ENCODE measurements around the gene ILKAP. TPM values are rescaled to one million over a fixed set of nuclear protein-coding genes. Genes with fewer than 3 reads are reported as not detected.

The ILKAP gene
- total RNA-seq, 2 donors from 2014 or later = 22.8 to 44.8 TPM

DNA sequence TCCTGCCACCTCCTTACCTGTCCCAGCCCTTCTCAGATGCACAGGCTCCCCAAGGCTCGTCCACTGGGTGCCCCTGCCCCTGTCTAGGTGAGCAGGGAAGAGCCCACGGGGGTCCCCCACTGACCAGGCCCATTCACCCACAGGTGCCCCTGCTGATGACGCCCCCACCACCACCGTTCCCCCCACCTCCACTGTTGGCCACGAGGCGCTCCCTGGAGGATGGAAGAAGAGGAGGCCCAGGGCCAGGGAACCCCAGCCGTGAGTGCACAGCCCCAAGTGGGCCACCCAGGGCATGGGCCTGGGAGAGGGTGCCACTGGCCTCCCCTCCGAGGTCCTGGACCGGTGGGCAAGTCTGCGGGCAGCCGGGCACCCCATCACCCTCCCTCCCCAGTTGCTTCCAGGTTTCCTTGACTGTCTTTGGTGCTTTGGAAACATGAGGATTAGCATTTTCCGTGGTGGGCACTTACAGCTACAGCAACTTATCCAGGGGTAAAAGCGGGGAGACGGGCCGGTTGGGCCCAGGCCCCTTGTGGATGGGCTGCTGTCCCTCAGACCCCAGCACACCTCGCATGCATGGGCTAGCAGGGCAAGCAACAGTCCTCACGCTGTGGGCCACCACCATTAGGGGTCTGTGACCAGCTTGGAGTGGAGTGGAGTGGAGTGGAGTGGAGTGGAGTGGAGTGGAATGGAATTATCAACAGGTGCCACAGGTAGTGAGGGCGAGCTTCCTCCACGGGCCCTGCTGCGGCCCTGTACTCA is 78.2 kb downstream of the ILKAP start:
- intact Hi-C loops (cut with DNase I) = no loop called here
- TF ChIP-seq, protein P1, sequence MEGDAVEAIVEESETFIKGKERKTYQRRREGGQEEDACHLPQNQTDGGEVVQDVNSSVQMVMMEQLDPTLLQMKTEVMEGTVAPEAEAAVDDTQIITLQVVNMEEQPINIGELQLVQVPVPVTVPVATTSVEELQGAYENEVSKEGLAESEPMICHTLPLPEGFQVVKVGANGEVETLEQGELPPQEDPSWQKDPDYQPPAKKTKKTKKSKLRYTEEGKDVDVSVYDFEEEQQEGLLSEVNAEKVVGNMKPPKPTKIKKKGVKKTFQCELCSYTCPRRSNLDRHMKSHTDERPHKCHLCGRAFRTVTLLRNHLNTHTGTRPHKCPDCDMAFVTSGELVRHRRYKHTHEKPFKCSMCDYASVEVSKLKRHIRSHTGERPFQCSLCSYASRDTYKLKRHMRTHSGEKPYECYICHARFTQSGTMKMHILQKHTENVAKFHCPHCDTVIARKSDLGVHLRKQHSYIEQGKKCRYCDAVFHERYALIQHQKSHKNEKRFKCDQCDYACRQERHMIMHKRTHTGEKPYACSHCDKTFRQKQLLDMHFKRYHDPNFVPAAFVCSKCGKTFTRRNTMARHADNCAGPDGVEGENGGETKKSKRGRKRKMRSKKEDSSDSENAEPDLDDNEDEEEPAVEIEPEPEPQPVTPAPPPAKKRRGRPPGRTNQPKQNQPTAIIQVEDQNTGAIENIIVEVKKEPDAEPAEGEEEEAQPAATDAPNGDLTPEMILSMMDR (IDR thresholded peaks at IDR 0.05) = no peak
- WGBS, 2 donors = 90 to 96% methylated on average over 8 to 19 of the region's 20 CpGs
- Histone ChIP-seq H3K4me1 (peaks cover 1% of the 10 kb centered on the region), H3K36me3 (replicated peaks in 1 of 2; ENCODE audit: insufficient read depth in 1 of 2, low read depth in 2 of 2) (no peaks in the 10 kb centered on the region), H3K9me3 (no peaks in the 10 kb centered on the region), H3K4me3 (no peak overlapping the region), H3K27me3 (no peaks in the 10 kb centered on the region), H3K27ac (no peak overlapping the region)
- ATAC-seq (no peak), DNase-seq (no peak)

DNA sequence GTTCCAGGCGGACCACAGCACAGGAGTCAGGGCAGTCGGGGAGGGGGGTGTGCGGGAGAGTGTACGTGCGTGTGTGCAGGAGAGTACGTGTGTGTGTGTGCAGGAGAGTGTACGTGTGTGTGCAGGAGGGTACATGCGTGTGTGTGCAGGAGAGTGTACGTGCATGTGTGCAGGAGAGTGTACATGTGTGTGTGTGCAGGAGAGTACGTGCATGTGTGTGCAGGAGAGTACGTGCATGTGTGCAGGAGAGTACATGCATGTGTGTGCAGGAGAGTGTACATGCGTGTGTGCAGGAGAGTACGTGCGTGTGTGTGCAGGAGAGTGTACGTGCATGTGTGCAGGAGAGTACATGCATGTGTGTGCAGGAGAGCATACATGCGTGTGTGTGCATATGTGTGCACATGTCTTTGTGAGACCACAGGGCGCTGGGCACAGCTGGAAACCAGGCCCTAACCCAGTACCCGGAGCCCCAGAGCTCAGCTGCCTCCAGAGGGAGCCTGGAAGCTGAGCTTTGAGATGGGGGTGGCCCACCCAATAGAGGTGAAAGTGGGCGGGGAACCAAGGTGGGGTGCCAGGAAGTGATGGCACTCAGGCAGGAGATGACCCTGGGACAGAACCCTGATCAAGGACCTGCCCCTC is 78.9 kb downstream of the ILKAP start:
- intact Hi-C loops (cut with DNase I) = no loop called here
- no peak for ATAC-seq

DNA sequence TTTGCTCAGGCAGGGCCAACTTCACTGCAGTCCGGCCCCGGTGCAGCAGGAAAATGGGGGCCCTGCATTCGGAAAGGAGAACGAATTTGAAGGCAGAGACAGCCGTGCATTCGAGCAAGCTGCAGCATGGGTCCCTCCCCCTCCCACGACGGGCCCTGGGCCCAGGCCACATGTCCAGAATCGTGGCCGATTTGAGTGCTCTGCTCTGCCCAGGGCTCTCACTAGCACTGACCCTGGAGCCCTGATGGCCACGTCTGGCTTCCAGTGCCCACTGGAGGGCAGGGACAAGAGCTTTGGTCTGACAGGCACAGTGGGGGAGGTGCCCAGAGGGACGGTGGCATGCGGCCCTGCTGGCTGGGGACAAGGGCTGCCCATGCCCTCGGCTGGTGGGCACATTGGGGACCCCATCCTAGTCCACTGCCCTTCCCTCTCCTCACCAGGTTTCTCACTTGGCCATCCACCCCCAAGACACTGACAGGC is 79.5 kb downstream of the ILKAP start:
- WGBS, 2 donors = 70 to 79% methylated on average over 5 to 14 of the region's 14 CpGs
- intact Hi-C loops (cut with DNase I) = no loop called here
- no peaks in the 10 kb centered on the region for H3K36me3 ChIP-seq (replicated peaks in 1 of 2; ENCODE audit: insufficient read depth in 1 of 2, low read depth in 2 of 2)

More for the DNA sequence above, 78.9 kb downstream of the ILKAP start:
- Histone ChIP-seq H3K27ac (no peak overlapping the region), H3K4me3 (no peak overlapping the region), H3K36me3 (replicated peaks in 1 of 2; ENCODE audit: insufficient read depth in 1 of 2, low read depth in 2 of 2) (no peaks in the 10 kb centered on the region), H3K27me3 (no peaks in the 10 kb centered on the region), H3K4me1 (peaks cover 8% of the 10 kb centered on the region), H3K9me3 (no peaks in the 10 kb centered on the region)
- TF ChIP-seq, protein P1 (IDR thresholded peaks at IDR 0.05) = no peak
- no peak for TF ChIP-seq POLR2A (IDR thresholded peaks at IDR 0.05)
- no peak for DNase-seq
- WGBS, 2 donors = 82 to 87% methylated on average over 19 of the region's 19 CpGs

DNA sequence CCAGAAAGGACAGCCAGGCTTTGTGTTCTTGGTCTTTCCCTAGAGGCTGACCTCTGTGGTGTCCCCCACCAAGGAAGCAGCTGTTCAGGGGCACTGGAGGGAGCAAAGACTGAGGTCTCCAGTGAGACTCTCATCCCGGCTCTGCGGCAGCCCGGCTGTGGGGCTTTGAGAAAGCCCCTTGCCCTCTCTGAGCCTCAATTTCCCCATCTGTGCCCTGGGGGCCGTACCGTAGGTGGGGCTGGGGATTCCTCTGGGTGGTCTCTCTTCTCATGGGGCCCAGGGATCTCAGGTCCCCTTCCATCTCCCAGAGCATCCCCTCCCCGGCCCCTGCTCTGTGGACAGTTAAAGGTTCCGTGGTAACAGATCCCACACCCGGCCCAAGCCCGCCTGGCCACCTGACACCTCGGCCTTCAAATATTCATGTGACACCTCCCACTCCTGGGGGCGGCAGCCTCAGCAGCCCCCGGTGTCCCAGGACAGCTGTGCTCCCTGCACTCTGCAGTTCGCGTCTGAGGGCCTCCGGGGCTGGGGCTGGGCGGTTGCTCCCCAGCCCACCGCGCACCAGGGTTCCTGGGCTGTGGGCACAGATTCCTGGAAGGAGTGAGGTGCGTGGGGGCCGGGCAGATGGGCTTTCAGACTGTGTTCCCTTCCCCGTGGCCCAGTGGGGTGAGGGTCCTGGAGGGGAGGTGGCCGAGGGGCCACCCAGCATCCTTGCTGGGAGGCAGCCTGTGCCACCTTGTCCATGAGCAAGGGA is 80.1 kb downstream of the ILKAP start:
- no peak for DNase-seq
- Histone ChIP-seq H3K9me3 (no peaks in the 10 kb centered on the region), H3K27ac (no peak overlapping the region), H3K4me1 (peaks cover 9% of the 10 kb centered on the region), H3K36me3 (replicated peaks in 1 of 2; ENCODE audit: insufficient read depth in 1 of 2, low read depth in 2 of 2) (no peaks in the 10 kb centered on the region), H3K27me3 (no peaks in the 10 kb centered on the region), H3K4me3 (no peak overlapping the region)
- no peak for TF ChIP-seq POLR2A (IDR thresholded peaks at IDR 0.05)
- TF ChIP-seq, protein P1 (IDR thresholded peaks at IDR 0.05) = no peak
- no peak for ATAC-seq
- WGBS, 2 donors = 80 to 84% methylated on average over 5 to 22 of the region's 22 CpGs
- intact Hi-C loops (cut with DNase I) = no loop called here

More for the DNA sequence above, 79.5 kb downstream of the ILKAP start:
- Histone ChIP-seq H3K4me3 (no peak overlapping the region), H3K27me3 (no peaks in the 10 kb centered on the region), H3K4me1 (peaks cover 9% of the 10 kb centered on the region), H3K27ac (no peak overlapping the region), H3K9me3 (no peaks in the 10 kb centered on the region)
- DNase-seq (no peak), ATAC-seq (no peak)
- TF ChIP-seq POLR2A (IDR thresholded peaks at IDR 0.05) = no peak
- TF ChIP-seq, protein P1 (IDR thresholded peaks at IDR 0.05) = no peak
